KOPT-K1 (cell line): ENCODE results near the gene LMBR1L.

Experiments used
- H3K27ac ChIP-seq: fragments of 200-600 bp; sonication (generic); 2 replicates; pipeline ENCODE4 v1.5.1; 2016; ENCODE audit warnings: antibody characterized with exemption, mild to moderate bottlenecking, low read depth, low read length; ENCODE audit not compliant: poor library complexity, severe bottlenecking
- H3K36me3 ChIP-seq: fragments of 200-600 bp; sonication (generic); 2 replicates; pipeline ENCODE4 v1.5.1; 2017; ENCODE audit warnings: antibody characterized with exemption, mild to moderate bottlenecking, low read length, moderate library complexity; ENCODE audit not compliant: insufficient read depth
- H3K9me3 ChIP-seq: fragments of 200-600 bp; sonication (generic); 2 replicates; pipeline ENCODE4 v1.5.1; 2017; ENCODE audit warnings: antibody characterized with exemption, low read length, mild to moderate bottlenecking; ENCODE audit not compliant: insufficient read depth, poor library complexity, severe bottlenecking

Gene LMBR1L

DNA sequence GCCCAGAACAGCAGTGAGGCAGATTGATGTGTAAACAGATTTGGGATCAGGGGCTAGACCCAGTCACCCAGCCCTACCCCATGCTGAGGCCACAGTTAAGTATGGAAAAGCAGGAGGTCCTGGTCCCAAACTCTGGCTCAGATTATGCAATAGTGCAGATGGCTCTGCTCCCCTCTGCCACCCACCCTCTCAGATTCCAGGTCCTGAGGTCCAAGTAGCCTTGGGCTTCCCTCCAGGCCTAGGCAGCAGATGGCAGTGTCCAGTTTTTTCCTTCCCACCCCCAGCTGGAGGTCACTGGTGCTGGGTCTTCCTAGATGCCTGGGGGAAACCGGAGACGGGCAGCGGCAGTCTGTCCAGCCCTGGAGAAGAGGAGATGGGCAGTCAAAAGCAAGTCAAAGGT, 13.3 kb downstream of the LMBR1L start:
- Histone ChIP-seq H3K27ac (no peak overlapping the region), H3K36me3 (peaks cover 40% of the 10 kb centered on the region), H3K9me3 (no peaks in the 10 kb centered on the region)

- Histone ChIP-seq H3K27ac (no peak overlapping the region), H3K36me3 (peaks cover 16% of the 10 kb centered on the region; the same call in 1 of the 2 replicates), H3K9me3 (no peaks in the 10 kb centered on the region)
Measured at GRCh38 chr12:49094975-49095365, 15.7 kb downstream of the LMBR1L start.

- peaks cover 10% of the 10 kb centered on the region; the same call in 1 of the 2 replicates for H3K36me3 ChIP-seq
- no peaks in the 10 kb centered on the region for H3K9me3 ChIP-seq
- no peak within 1 kb of the TSS for H3K27ac ChIP-seq
Measured at GRCh38 chr12:49094160-49094974, 16.3 kb downstream of the LMBR1L start, which contains the start of gene DHH. Gene DHH (minus strand): TSS chr12:49094801. CDS start chr12:49094512, 289 bp downstream.

DNA sequence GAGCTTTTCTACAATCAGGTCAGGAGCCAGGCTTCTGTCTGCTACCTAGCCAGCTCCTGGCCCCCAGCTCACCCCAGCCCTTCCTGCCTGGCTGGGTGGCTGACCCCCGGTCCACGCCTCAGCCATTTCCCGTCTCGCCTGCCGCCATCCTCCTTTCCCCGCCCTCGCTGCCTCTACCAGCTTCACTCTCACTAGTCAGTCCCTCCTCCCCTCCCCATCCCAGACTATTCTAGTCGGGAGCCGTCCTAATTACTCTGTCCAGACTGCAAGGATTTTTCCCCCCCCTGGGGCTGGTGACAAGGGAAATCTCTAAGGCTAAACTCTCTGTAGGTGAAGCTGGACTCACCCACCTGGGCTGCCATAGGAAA, 16.9 kb downstream of the LMBR1L start:
- Histone ChIP-seq H3K27ac (no peak overlapping the region), H3K36me3 (peaks cover 10% of the 10 kb centered on the region; the same call in 1 of the 2 replicates), H3K9me3 (no peaks in the 10 kb centered on the region)

GRCh38 chr12:49092816-49093406, 17.7 kb downstream of the LMBR1L start:
- Histone ChIP-seq H3K36me3 (peaks cover 9% of the 10 kb centered on the region; the same call in 1 of the 2 replicates), H3K9me3 (no peaks in the 10 kb centered on the region), H3K27ac (no peak overlapping the region)

- peaks cover 3% of the 10 kb centered on the region; the same call in 1 of the 2 replicates for H3K36me3 ChIP-seq
- no peak overlapping the region for H3K27ac ChIP-seq
- H3K9me3 ChIP-seq = no peaks in the 10 kb centered on the region
Measured at GRCh38 chr12:49092086-49092815, 18.4 kb downstream of the LMBR1L start.

- no peaks in the 10 kb centered on the region for H3K9me3 ChIP-seq
- H3K36me3 ChIP-seq = no peaks in the 10 kb centered on the region
- no peak overlapping the region for H3K27ac ChIP-seq
Measured at GRCh38 chr12:49091836-49092085, 18.9 kb downstream of the LMBR1L start.

GRCh38 chr12:49091056-49091835, 19.4 kb downstream of the LMBR1L start:
- Histone ChIP-seq H3K36me3 (no peaks in the 10 kb centered on the region), H3K27ac (no peak overlapping the region), H3K9me3 (no peaks in the 10 kb centered on the region)

DNA sequence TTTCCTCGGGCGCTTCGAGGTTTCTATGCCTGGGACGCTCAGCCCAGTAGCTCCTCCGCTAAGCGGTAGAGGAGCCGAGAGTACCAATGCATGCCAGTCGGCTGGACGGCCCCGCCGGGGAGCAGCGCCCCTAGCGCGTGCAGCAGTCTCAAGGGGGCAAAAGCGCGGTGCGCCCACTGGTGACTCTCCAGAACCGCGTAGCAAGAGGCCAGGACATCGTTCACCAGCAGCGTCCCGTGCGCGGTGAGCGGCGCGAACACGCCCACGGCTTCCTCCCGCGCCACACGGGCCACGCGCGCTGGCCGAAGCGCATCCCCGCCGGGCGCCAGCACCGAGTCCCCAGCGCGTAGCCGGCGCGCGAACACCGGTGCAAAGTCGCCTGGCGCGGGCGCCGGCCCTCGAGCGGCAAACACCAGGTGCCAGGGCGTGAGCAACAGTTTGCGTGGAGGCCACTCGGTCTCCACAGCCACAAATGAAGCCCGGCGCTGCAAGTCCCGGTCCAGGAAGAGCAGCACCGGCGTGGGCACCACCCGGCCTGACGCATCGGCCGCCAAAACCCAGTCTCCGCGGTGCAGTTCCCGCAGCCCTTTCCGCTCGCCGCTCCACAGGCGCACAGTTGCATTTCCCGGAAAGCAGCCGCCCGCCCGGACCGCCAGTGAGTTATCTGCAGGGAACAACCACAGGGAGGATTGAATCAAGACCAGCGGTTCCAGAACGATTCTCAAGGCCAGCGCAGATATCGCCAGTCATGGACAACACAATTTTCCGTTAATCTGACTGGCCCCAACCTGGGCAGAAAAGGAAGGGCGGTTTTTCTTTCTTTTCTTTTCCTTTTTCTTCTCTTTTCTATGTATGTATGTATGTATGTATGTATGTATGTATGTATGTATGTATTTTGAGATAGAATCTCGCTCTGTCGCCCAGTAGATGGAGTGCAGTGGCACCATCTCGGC, 20.6 kb downstream of the LMBR1L start:
- Histone ChIP-seq H3K9me3 (no peaks in the 10 kb centered on the region), H3K36me3 (no peaks in the 10 kb centered on the region), H3K27ac (no peak overlapping the region)

- H3K27ac ChIP-seq = no peak overlapping the region
- H3K36me3 ChIP-seq = no peaks in the 10 kb centered on the region
Measured at GRCh38 chr12:49088932-49089330, 21.7 kb downstream of the LMBR1L start.

DNA sequence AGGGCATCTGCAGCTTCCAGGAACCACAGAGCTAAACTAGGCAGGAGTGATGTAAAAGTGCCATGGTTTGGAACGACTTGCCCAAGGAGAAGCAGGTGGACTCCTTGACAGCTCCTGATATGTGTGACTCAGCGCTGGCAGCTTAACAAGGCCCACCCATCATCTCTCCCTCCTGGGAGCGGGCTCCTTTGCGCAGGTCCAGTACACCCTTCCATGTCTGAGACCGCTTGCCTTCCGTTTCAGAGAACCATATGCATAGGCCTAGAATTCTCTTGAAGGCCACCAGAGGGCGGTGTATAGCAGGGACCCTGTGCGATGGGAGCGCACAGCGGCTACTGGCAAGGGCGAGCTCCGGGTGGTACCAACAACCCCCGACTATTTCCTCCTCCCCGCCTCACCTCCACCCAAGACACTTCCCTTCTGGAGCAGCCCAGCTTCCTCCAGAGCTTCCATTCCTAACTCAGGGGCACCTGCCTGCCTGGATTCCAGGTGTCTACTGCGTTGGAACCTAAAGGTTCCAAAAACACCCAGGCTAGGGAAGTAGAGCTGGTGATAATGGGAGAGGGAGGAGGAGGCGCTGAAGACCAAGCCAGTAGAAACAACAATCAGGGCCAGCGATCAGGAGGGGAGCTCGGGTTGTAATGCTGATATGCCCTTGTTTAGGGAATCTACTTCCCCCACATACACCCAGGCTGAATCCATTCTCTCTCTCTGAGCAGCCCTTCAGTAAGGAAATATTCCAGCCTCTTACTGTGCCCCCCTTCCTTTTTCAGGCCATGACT, 22.3 kb downstream of the LMBR1L start:
- Histone ChIP-seq H3K27ac (no peak overlapping the region), H3K36me3 (no peaks in the 10 kb centered on the region), H3K9me3 (no peaks in the 10 kb centered on the region)

More at GRCh38 chr12:49088932-49089330, 21.7 kb downstream of the LMBR1L start:
- H3K9me3 ChIP-seq = no peaks in the 10 kb centered on the region

DNA sequence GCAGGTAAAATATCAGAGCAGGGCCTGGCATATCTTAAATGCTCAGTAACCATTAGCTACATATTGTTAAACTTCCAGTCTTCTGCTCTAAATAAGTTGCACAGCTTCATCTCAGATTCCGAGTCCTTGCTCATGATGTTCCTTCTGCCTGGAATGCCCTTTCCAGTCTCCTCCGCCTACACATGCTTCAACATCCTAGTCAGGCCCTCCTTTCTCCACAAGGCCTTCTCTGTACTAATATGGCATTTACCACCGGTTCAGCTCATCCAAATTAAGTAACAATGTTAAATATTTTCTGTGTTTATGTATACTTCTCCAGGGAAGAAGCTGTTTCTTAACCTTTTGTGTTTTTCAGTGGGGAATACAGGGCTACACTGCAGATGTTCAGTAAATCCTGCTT, 24.5 kb downstream of the LMBR1L start:
- Histone ChIP-seq H3K36me3 (no peaks in the 10 kb centered on the region), H3K27ac (no peak overlapping the region), H3K9me3 (no peaks in the 10 kb centered on the region)

- Histone ChIP-seq H3K27ac (no peak overlapping the region), H3K36me3 (no peaks in the 10 kb centered on the region), H3K9me3 (no peaks in the 10 kb centered on the region)
Measured at GRCh38 chr12:49084438-49084837, 26.2 kb downstream of the LMBR1L start.
